ENCODE data around the gene EML4.

DNA sequence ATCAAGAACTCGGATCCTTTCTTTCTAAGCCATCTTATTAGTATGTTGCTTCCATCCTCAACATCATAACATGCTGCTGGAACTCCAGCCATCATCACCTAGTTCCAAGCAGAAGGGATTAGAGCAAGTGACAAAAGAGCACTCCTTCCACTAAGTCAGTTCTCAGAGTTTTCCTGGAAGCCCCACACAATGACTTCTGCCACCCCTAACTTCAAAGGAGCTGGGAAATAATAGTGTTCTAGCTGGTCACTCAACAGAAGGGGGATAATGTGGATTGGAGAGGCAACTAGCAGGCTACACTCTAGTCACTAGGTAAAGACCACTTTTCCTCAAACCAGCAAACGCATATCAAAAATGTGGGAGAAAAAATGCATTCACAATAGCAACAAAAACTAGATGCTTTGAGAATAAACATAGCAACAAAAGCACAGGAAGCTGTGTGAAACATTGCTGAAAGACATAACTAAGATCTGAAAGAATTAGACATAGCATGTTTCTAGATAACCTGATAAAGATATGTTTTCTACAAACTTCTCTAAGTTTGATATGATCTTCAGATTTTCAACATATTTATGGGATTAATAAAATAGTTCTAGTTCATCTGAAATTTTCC is 152.4 kb downstream of the EML4 start:
- no peak for TF ChIP-seq CTCF (IDR thresholded peaks at IDR 0.05; ENCODE audit: insufficient read depth, low read length)
- TF ChIP-seq GABPA (IDR thresholded peaks at IDR 0.05; ENCODE audit: low read depth) = no peak
- TF ChIP-seq POLR2AphosphoS5 (IDR thresholded peaks at IDR 0.05; ENCODE audit: low read depth) = no peak
- no peak for TF ChIP-seq SPI1 (IDR thresholded peaks at IDR 0.05; ENCODE audit: borderline replicate concordance, low read depth)
